Peyer's patch (tissue), 4 donors: ENCODE results near the gene GC. TPM values are rescaled to one million over a fixed set of nuclear protein-coding genes. Genes with fewer than 3 reads are reported as not detected.
"Not testable (repeated sequence)": the region's sequence is repeated elsewhere in the genome, so short reads cannot be mapped to it uniquely, and the experiment has no call there.

Experiments
- DNase-seq, 3 donors: peaks; one replicate each; pipeline ENCODE4 v3.0.0-alpha.2; 2017 to 2019
- H3K27ac ChIP-seq, 4 donors: fragments of 200-600 bp; sonication (generic); one replicate each; pipeline ENCODE4 v1.5.1; 2016 to 2019
- H3K27me3 ChIP-seq, 2 donors: fragments of 200-600 bp; sonication (generic); one replicate each; pipeline ENCODE4 v1.5.1; 2019
- H3K36me3 ChIP-seq, 3 donors: fragments of 200-600 bp; sonication (generic); one replicate each; pipeline ENCODE4 v1.5.1; 2016 to 2019
- H3K4me1 ChIP-seq, 4 donors: fragments of 200-600 bp; sonication (generic); one replicate each; pipeline ENCODE4 v1.5.1; 2016 to 2019
- H3K4me3 ChIP-seq, 4 donors: fragments of 200-600 bp; sonication (generic); 1 replicate in 3 of 4; 2 replicates in 1 of 4; pipeline ENCODE4 v1.5.1; 2016 to 2019; ENCODE audit warnings: mild to moderate bottlenecking in 1 of 4
- H3K9me3 ChIP-seq, 4 donors: fragments of 200-600 bp; sonication (generic); one replicate each; pipeline ENCODE4 v1.5.1; 2016 to 2019; ENCODE audit warnings: mild to moderate bottlenecking in 1 of 4
- CTCF ChIP-seq, 6 experiments: fragments of 450-650 bp in 4 of 6; fragments of 200-600 bp in 2 of 6; sonication (generic) in 1 of 6; IDR thresholded peaks; one replicate each; pipeline ENCODE4 v1.5.1; 2017 to 2019; ENCODE audit warnings: antibody characterized with exemption in 6 of 6, mild to moderate bottlenecking in 3 of 6, moderate library complexity in 1 of 6
- POLR2A ChIP-seq, 2 donors: fragments of 450-650 bp; IDR thresholded peaks; one replicate each; pipeline ENCODE4 v1.5.1; 2017; ENCODE audit warnings: antibody characterized with exemption in 2 of 2, mild to moderate bottlenecking in 2 of 2, moderate library complexity in 2 of 2
- total RNA-seq, 4 donors: library from RNA; depleted of rRNA; stranded (reverse); fragments of >200 nt; gene quantifications; one replicate each; pipeline ENCODE4 v1.1.0, GENCODE V29; 2016

Gene GC
- total RNA-seq, 4 donors from 2014 or later, result not detected

GRCh38 chr4:71816676-71817303, 32.9 kb upstream of the GC start:
- no peak for DNase-seq
- Histone ChIP-seq H3K4me3 (no peak overlapping the region), H3K27me3 (no peaks in the 10 kb centered on the region), H3K36me3 (no peaks in the 10 kb centered on the region), H3K9me3 (no peaks in the 10 kb centered on the region), H3K27ac (no peak overlapping the region), H3K4me1 (no peaks in the 10 kb centered on the region)
- TF ChIP-seq POLR2A (IDR thresholded peaks at IDR 0.05) (no peak), CTCF (IDR thresholded peaks at IDR 0.05) (no peak)

GRCh38 chr4:71814433-71814832, 30.6 kb upstream of the GC start:
- DNase-seq, result no peak
- H3K9me3 ChIP-seq, result no peaks in the 10 kb centered on the region

GRCh38 chr4:71809805-71810204, 25.9 kb upstream of the GC start:
- not testable (repeated sequence) for H3K4me1 ChIP-seq, H3K27me3 ChIP-seq, H3K4me3 ChIP-seq, DNase-seq, H3K27ac ChIP-seq, H3K36me3 ChIP-seq, H3K9me3 ChIP-seq

More at GRCh38 chr4:71814433-71814832, 30.6 kb upstream of the GC start:
- H3K27ac ChIP-seq, result no peak overlapping the region
- H3K4me3 ChIP-seq, result no peak overlapping the region
- no peaks in the 10 kb centered on the region for H3K36me3 ChIP-seq
- TF ChIP-seq CTCF (IDR thresholded peaks at IDR 0.05), result no peak
- TF ChIP-seq POLR2A (IDR thresholded peaks at IDR 0.05), result no peak
- H3K27me3 ChIP-seq, result no peaks in the 10 kb centered on the region
- H3K4me1 ChIP-seq, result no peaks in the 10 kb centered on the region

GRCh38 chr4:71807469-71807868, 23.6 kb upstream of the GC start:
- H3K9me3 ChIP-seq, result no peaks in the 10 kb centered on the region
- H3K36me3 ChIP-seq, result no peaks in the 10 kb centered on the region
- no peak for DNase-seq
- no peaks in the 10 kb centered on the region for H3K27me3 ChIP-seq
- H3K27ac ChIP-seq, result no peak overlapping the region
- no peak overlapping the region for H3K4me3 ChIP-seq
- no peak for TF ChIP-seq POLR2A (IDR thresholded peaks at IDR 0.05)
- no peak for TF ChIP-seq CTCF (IDR thresholded peaks at IDR 0.05)
- no peaks in the 10 kb centered on the region for H3K4me1 ChIP-seq

- not testable (repeated sequence) for H3K9me3 ChIP-seq, H3K27me3 ChIP-seq, DNase-seq, H3K4me3 ChIP-seq, H3K4me1 ChIP-seq, H3K27ac ChIP-seq, H3K36me3 ChIP-seq
Measured at GRCh38 chr4:71805230-71805629, 21.4 kb upstream of the GC start.

GRCh38 chr4:71804017-71804697, 20.3 kb upstream of the GC start:
- H3K27ac ChIP-seq, H3K4me3 ChIP-seq, H3K36me3 ChIP-seq, H3K27me3 ChIP-seq, DNase-seq, H3K9me3 ChIP-seq, H3K4me1 ChIP-seq: not testable (repeated sequence)

- no peak for DNase-seq
- no peak overlapping the region for H3K27ac ChIP-seq
- no peak overlapping the region for H3K4me3 ChIP-seq
- H3K4me1 ChIP-seq, result no peaks in the 10 kb centered on the region
- H3K27me3 ChIP-seq, result no peaks in the 10 kb centered on the region
- H3K36me3 ChIP-seq, result no peaks in the 10 kb centered on the region
- TF ChIP-seq CTCF (IDR thresholded peaks at IDR 0.05) (no peak), POLR2A (IDR thresholded peaks at IDR 0.05) (no peak)
- no peaks in the 10 kb centered on the region for H3K9me3 ChIP-seq
Measured at GRCh38 chr4:71785959-71786358, 2.1 kb upstream of the GC start.
